ENCODE results near the gene TRIM73.
"Not testable (repeated sequence)": the region's sequence is repeated elsewhere in the genome, so short reads cannot be mapped to it uniquely, and the experiment has no call there.

The TRIM73 gene

DNA sequence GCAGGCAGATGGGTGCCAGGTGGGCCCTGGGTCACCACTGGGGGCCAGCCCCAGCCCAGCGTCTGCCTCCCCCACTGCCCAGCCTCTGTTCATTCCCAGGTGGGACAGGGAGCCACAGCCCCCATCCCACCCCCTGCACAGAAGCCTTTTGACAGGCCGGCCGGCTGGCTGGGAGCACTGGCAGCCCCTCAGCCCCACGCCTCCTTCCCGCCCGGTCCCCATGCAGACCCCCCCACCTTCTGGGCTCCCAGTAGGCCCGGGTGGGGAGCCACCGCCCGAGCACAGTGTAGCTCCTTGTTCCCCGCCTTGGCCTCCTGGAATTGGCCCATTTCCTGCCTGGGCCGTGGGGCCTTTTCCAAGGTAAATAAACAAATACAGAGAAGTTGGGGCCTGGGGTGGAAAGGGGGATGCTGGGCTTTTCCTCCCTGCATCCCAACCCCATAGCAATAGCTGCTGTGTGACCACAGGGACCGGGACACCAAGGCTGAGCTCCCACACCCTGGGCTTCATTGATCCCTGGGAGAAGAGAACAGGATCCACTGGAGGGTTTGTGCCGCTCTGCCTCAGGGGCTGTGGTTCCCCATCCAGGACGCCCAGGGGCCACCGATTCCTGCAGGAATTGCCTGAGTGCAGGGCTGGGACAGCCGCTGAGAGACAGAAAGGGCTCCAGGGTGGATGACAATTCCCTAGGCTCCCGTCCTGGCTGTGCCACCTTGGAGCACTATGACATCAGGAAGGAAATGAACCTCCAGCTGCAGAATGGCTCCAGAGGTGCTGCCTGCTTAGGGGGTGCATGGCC lies 20.7 kb upstream of the TRIM73 start:
- not testable (repeated sequence) for H3K36me3 ChIP-seq (ENCODE audit: insufficient read depth, low read length); H3K4me1 ChIP-seq (ENCODE audit: insufficient read depth, low read length, poor library complexity, severe bottlenecking); H3K79me2 ChIP-seq (ENCODE audit: insufficient read depth, low read length)

DNA sequence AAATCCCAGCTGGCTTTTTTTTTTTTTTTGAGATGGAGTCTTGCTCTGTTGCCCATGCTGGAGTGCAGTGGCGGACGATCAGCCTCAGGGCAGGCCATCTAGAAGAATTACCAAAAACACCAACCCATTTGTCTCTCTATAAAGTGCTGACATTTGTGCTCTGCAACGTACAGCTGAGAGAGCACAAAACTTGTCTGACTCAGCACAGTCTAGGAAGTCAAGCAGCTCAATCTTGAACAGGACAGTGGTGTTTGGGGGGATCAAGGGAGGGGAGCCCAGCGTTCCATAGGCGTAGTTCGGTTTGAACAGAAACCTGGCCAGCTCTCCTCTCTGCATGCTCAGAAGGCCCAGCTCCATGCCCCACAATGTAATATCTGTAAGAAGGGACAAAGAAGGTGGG lies 2.2 kb upstream of the TRIM73 start:
- H2AFZ ChIP-seq (ENCODE audit: low read length); H3K36me3 ChIP-seq (ENCODE audit: insufficient read depth, low read length): not testable (repeated sequence)

More for the DNA sequence above, 20.7 kb upstream of the TRIM73 start:
- H3K4me2 ChIP-seq (ENCODE audit: low read depth, low read length, poor library complexity, severe bottlenecking); H3K4me3 ChIP-seq (ENCODE audit: low read length, poor library complexity, severe bottlenecking); H3K9ac ChIP-seq (ENCODE audit: low read depth, low read length, poor library complexity, severe bottlenecking); H3K27me3 ChIP-seq (ENCODE audit: insufficient read depth, low read length, poor library complexity, severe bottlenecking); H3K9me2 ChIP-seq (replicated peaks; ENCODE audit: low read depth, low read length); H3K9me3 ChIP-seq (ENCODE audit: insufficient read depth, low read depth, low read length); H2AFZ ChIP-seq (ENCODE audit: low read length); H3F3A ChIP-seq (ENCODE audit: low read depth); H4K20me1 ChIP-seq (ENCODE audit: insufficient read depth, low read length, poor library complexity, severe bottlenecking): not testable (repeated sequence)

DNA sequence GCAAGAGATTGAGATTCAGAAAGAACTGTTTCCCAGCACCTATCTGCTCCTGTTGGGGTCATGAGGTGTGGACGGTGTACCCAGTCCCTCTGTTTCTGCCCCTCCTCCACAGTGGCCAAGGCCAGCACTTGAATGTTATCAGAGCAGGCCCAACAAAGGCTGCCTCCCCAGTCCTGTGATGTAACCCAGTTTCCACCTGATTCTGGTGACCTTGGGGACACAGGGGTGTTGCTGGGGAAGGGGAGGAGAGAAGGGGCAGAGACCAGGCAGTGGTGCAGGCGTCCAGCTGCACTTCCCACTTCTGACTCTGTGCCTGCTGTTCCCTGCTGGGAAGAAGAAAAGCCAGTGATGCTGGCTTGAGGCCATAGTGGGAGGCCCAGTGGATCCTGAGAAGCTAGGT lies 2.4 kb downstream of the TRIM73 start:
- H3K79me2 ChIP-seq (ENCODE audit: insufficient read depth, low read length); H3K4me3 ChIP-seq (ENCODE audit: low read length, poor library complexity, severe bottlenecking); H3K9ac ChIP-seq (ENCODE audit: low read depth, low read length, poor library complexity, severe bottlenecking); H2AFZ ChIP-seq (ENCODE audit: low read length); H3K9me3 ChIP-seq (ENCODE audit: insufficient read depth, low read depth, low read length); H3K4me1 ChIP-seq (ENCODE audit: insufficient read depth, low read length, poor library complexity, severe bottlenecking); H3K36me3 ChIP-seq (ENCODE audit: insufficient read depth, low read length); H4K20me1 ChIP-seq (ENCODE audit: insufficient read depth, low read length, poor library complexity, severe bottlenecking); H3K4me2 ChIP-seq (ENCODE audit: low read depth, low read length, poor library complexity, severe bottlenecking); H3K9me2 ChIP-seq (replicated peaks; ENCODE audit: low read depth, low read length); H3F3A ChIP-seq (ENCODE audit: low read depth); H3K27me3 ChIP-seq (ENCODE audit: insufficient read depth, low read length, poor library complexity, severe bottlenecking): not testable (repeated sequence)

More for the DNA sequence above, 2.2 kb upstream of the TRIM73 start:
- not testable (repeated sequence) for H3K27me3 ChIP-seq (ENCODE audit: insufficient read depth, low read length, poor library complexity, severe bottlenecking); H3K4me1 ChIP-seq (ENCODE audit: insufficient read depth, low read length, poor library complexity, severe bottlenecking); H3K9ac ChIP-seq (ENCODE audit: low read depth, low read length, poor library complexity, severe bottlenecking); H3K79me2 ChIP-seq (ENCODE audit: insufficient read depth, low read length); H3F3A ChIP-seq (ENCODE audit: low read depth); H3K9me3 ChIP-seq (ENCODE audit: insufficient read depth, low read depth, low read length); H4K20me1 ChIP-seq (ENCODE audit: insufficient read depth, low read length, poor library complexity, severe bottlenecking); H3K9me2 ChIP-seq (replicated peaks; ENCODE audit: low read depth, low read length); H3K4me3 ChIP-seq (ENCODE audit: low read length, poor library complexity, severe bottlenecking); H3K4me2 ChIP-seq (ENCODE audit: low read depth, low read length, poor library complexity, severe bottlenecking)

DNA sequence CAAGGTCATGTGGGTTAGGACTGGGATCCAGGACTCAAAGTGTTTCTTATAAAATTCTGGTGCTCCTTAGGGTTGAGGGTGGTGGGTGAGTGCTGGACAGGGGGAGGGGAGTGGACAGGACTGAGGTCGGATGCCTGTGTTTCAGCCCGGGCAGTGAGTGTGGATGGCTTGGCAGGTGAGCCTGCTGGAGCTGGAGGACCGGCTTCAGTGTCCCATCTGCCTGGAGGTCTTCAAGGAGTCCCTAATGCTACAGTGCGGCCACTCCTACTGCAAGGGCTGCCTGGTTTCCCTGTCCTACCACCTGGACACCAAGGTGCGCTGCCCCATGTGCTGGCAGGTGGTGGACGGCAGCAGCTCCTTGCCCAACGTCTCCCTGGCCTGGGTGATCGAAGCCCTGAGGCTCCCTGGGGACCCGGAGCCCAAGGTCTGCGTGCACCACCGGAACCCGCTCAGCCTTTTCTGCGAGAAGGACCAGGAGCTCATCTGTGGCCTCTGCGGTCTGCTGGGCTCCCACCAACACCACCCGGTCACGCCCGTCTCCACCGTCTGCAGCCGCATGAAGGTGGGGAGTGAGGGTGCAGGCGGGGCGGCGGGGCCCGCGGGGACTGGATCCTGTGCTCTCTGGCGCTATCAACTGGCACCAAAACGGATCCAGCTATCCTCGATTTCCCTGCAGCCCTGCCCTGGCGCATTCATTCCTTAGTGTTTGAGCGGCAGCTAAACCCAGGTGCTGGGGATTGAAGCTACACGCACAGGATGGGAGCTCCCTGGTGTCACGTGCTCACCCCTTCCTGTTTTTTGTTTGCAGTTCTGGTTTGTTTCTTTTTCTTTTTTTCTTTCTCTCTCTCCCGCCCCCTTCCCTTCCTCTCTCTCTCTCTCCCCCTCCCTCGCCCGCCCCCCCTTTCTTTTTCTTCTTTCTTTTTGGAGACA lies 3.6 kb downstream of the TRIM73 start:
- not testable (repeated sequence) for H3K36me3 ChIP-seq (ENCODE audit: insufficient read depth, low read length); H3K9me2 ChIP-seq (replicated peaks; ENCODE audit: low read depth, low read length); H3K4me3 ChIP-seq (ENCODE audit: low read length, poor library complexity, severe bottlenecking); H4K20me1 ChIP-seq (ENCODE audit: insufficient read depth, low read length, poor library complexity, severe bottlenecking); H2AFZ ChIP-seq (ENCODE audit: low read length); H3K27me3 ChIP-seq (ENCODE audit: insufficient read depth, low read length, poor library complexity, severe bottlenecking); H3K9me3 ChIP-seq (ENCODE audit: insufficient read depth, low read depth, low read length); H3F3A ChIP-seq (ENCODE audit: low read depth); H3K4me2 ChIP-seq (ENCODE audit: low read depth, low read length, poor library complexity, severe bottlenecking); H3K4me1 ChIP-seq (ENCODE audit: insufficient read depth, low read length, poor library complexity, severe bottlenecking); H3K79me2 ChIP-seq (ENCODE audit: insufficient read depth, low read length); H3K9ac ChIP-seq (ENCODE audit: low read depth, low read length, poor library complexity, severe bottlenecking)

DNA sequence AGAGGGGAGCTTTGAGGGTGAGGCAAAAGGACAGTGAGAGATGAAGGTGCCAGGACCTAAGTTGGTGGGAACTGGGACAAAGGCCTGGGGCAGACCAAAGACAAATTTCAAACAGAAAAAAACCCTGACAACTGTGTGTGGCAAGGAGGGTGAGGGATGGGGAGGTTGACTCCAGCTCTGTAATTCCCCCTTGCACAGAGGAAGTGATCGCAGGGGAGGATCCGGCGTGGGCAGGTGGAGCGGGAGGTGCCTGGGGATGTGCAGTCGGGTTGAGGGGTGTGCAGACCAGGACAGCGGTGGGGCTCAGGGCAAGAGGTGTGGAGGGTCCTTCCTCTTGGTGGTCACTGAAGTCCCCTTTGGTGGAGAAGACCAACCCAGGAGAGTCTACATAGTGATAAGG lies 5.1 kb downstream of the TRIM73 start:
- H3K9me3 ChIP-seq (ENCODE audit: insufficient read depth, low read depth, low read length); H3K36me3 ChIP-seq (ENCODE audit: insufficient read depth, low read length); H3K4me3 ChIP-seq (ENCODE audit: low read length, poor library complexity, severe bottlenecking); H3K9ac ChIP-seq (ENCODE audit: low read depth, low read length, poor library complexity, severe bottlenecking); H2AFZ ChIP-seq (ENCODE audit: low read length); H3K4me1 ChIP-seq (ENCODE audit: insufficient read depth, low read length, poor library complexity, severe bottlenecking); H3K79me2 ChIP-seq (ENCODE audit: insufficient read depth, low read length); H3F3A ChIP-seq (ENCODE audit: low read depth); H3K27me3 ChIP-seq (ENCODE audit: insufficient read depth, low read length, poor library complexity, severe bottlenecking); H4K20me1 ChIP-seq (ENCODE audit: insufficient read depth, low read length, poor library complexity, severe bottlenecking); H3K4me2 ChIP-seq (ENCODE audit: low read depth, low read length, poor library complexity, severe bottlenecking); H3K9me2 ChIP-seq (replicated peaks; ENCODE audit: low read depth, low read length): not testable (repeated sequence)

DNA sequence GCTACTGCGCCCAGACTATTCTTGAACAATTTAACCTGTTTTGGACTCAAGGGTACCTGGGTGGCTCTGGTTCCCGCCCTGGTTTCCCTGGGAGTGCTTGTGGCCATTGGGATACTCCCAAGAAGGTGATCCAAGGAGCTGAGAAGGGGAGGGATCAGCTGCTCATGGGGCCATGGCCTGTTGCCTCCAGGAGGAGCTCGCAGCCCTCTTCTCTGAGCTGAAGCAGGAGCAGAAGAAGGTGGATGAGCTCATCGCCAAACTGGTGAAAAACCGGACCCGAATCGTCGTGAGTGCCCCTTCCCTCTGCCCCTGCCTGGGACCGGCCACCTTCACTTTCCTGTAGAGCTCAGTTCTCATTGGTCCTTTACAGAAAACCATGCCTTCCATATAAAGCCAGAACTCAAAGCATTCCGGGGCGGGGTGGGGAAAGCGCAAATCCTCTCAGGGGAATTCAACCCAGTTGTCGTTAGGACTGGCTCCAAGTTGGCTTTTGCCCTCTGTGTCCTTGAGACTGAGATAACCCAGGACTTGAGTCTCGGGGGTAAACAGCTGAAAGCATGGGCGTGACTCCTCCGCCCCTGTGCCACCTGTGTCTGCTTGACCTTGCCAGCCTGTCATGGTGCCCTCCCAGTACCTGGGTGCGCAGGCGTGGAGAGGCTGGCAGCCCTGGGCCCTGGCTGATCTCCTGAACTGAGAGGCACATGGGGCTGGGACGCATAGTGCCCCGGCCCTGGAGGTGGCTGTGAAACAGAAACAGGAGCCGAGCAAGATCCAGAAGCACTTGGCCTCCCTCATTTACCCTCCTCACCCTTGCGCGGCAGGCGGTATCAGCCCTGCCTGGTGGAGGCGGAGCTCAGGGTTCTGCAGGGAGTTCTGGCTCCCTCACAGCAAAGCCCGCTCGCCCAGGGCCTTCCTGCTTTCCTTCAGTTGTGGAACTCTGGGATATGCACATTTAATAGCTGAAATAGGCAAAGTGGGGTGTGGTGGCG lies 8.3 kb downstream of the TRIM73 start:
- H3K9me3 ChIP-seq (ENCODE audit: insufficient read depth, low read depth, low read length); H3K4me3 ChIP-seq (ENCODE audit: low read length, poor library complexity, severe bottlenecking); H3K27me3 ChIP-seq (ENCODE audit: insufficient read depth, low read length, poor library complexity, severe bottlenecking): not testable (repeated sequence)

More for the DNA sequence above, 8.3 kb downstream of the TRIM73 start:
- H3K79me2 ChIP-seq (ENCODE audit: insufficient read depth, low read length); H3K36me3 ChIP-seq (ENCODE audit: insufficient read depth, low read length); H3F3A ChIP-seq (ENCODE audit: low read depth); H3K9ac ChIP-seq (ENCODE audit: low read depth, low read length, poor library complexity, severe bottlenecking); H2AFZ ChIP-seq (ENCODE audit: low read length); H3K4me2 ChIP-seq (ENCODE audit: low read depth, low read length, poor library complexity, severe bottlenecking); H3K9me2 ChIP-seq (replicated peaks; ENCODE audit: low read depth, low read length); H4K20me1 ChIP-seq (ENCODE audit: insufficient read depth, low read length, poor library complexity, severe bottlenecking); H3K4me1 ChIP-seq (ENCODE audit: insufficient read depth, low read length, poor library complexity, severe bottlenecking): not testable (repeated sequence)
